Measurements from ENCODE around the gene NDUFS4.
"Not testable (repeated sequence)": the region's sequence is repeated elsewhere in the genome, so short reads cannot be mapped to it uniquely, and the experiment has no call there.

NDUFS4 gene

GRCh38 chr5:53674121-53674520 is 113.7 kb downstream of the NDUFS4 start:
- DNase-seq: no peak

GRCh38 chr5:53677632-53678031 is 117.2 kb downstream of the NDUFS4 start:
- DNase-seq: no peak

GRCh38 chr5:53678981-53679660 is 118.7 kb downstream of the NDUFS4 start:
- no peak for DNase-seq

GRCh38 chr5:53681079-53681478 is 120.6 kb downstream of the NDUFS4 start:
- DNase-seq: no peak

GRCh38 chr5:53691014-53691413 is 130.6 kb downstream of the NDUFS4 start:
- DNase-seq: no peak

GRCh38 chr5:53694520-53695022 is 134.1 kb downstream of the NDUFS4 start:
- DNase-seq: no peak

GRCh38 chr5:53710405-53710804 is 150.0 kb downstream of the NDUFS4 start:
- DNase-seq: not testable (repeated sequence)

- no peak for DNase-seq
Measured at GRCh38 chr5:53712327-53712726, 151.9 kb downstream of the NDUFS4 start.

- peak; percentile 44 for DNase-seq
Measured at GRCh38 chr5:53713978-53714666, 153.7 kb downstream of the NDUFS4 start.

- DNase-seq: no peak
Measured at GRCh38 chr5:53714667-53715010, 154.2 kb downstream of the NDUFS4 start.

- no peak for DNase-seq
Measured at GRCh38 chr5:53726121-53726520, 165.7 kb downstream of the NDUFS4 start.

GRCh38 chr5:53730943-53731342 is 170.5 kb downstream of the NDUFS4 start:
- DNase-seq: no peak

Data from NCI-H1105 treated with DMSO at 0.1 percent for 48 hours (cell line).